Large intestine (tissue), 3 donors: ENCODE data around the gene CCR7. TPM values are rescaled to one million over a fixed set of nuclear protein-coding genes. Genes with fewer than 3 reads are reported as not detected.

Source experiments
- DNase-seq, 2 donors: peaks; one replicate each; pipeline versions ENCODE4 v3.0.0 to v3.0.0-alpha.2; 2013
- H3K27ac ChIP-seq: one replicate; pipeline ENCODE4 v1.5.1; 2013; ENCODE audit warnings: low read length
- H3K27me3 ChIP-seq: 2 replicates; pipeline ENCODE4 v1.6.1; 2013; ENCODE audit warnings: low read length; ENCODE audit not compliant: control insufficient read depth, insufficient read depth
- H3K36me3 ChIP-seq: 2 replicates; pipeline ENCODE4 v1.6.1; 2013; ENCODE audit warnings: low read length; ENCODE audit not compliant: control insufficient read depth, insufficient read depth
- H3K4me1 ChIP-seq: one replicate; pipeline ENCODE4 v1.6.1; 2013; ENCODE audit warnings: low read length; ENCODE audit not compliant: control insufficient read depth, insufficient read depth
- H3K4me3 ChIP-seq: one replicate; pipeline ENCODE4 v1.5.1; 2013; ENCODE audit warnings: low read length
- H3K9me3 ChIP-seq: one replicate; pipeline ENCODE4 v1.6.1; 2013; ENCODE audit warnings: mild to moderate bottlenecking, low read depth, low read length, moderate library complexity; ENCODE audit not compliant: control insufficient read depth
- WGBS: methylation state at CpG from one replicate; pipeline ENCODE4 v1.1.5; 2013; ENCODE audit warnings: low lambda C conversion rate; ENCODE audit not compliant: insufficient coverage; 5-methylcytosine and 5-hydroxymethylcytosine counted together
- polyA plus RNA-seq: library from polyadenylated mRNA; unstranded; fragments of 120-200 nt; gene quantifications from one replicate; pipeline ENCODE4 v1.2.1, GENCODE V29; 2013

Gene CCR7
- polyA plus RNA-seq, 1 donor = 0.64 TPM

- Histone ChIP-seq H3K27me3 (no peaks in the 10 kb centered on the region), H3K36me3 (no peaks in the 10 kb centered on the region), H3K4me3 (no peak overlapping the region), H3K9me3 (no peaks in the 10 kb centered on the region), H3K4me1 (no peaks in the 10 kb centered on the region), H3K27ac (no peak overlapping the region)
- no peak for DNase-seq
- WGBS = 38% methylated on average over 1 of the region's 10 CpGs
Measured at GRCh38 chr17:40606548-40607353, 41.5 kb upstream of the CCR7 start.

DNA sequence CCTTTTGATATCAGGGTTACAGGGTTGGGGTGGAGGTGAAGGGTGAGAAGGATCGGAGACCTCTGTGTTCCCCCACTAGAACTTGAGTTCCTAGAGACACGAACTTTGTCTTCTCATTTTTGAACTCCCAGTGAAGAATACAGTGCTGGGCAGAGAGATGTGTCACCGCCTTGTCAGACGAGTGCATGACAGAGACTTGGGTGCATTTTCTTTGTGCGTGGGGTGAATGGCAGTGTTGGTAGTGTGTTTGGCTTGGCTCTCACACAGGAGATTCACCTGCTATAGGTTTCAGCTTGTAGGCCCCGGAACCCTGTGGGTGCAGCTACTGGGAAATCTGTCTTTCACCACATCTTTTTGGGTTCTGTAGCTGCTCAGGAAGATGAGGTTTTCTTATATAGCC lies 40.0 kb upstream of the CCR7 start:
- no peak overlapping the region for H3K27ac ChIP-seq
- no peak for DNase-seq
- no peaks in the 10 kb centered on the region for H3K9me3 ChIP-seq
- no peaks in the 10 kb centered on the region for H3K36me3 ChIP-seq
- H3K27me3 ChIP-seq = no peaks in the 10 kb centered on the region
- H3K4me1 ChIP-seq = no peaks in the 10 kb centered on the region
- H3K4me3 ChIP-seq = no peak overlapping the region
- WGBS = no CpG with 5 or more reads among the region's 6 CpGs

DNA sequence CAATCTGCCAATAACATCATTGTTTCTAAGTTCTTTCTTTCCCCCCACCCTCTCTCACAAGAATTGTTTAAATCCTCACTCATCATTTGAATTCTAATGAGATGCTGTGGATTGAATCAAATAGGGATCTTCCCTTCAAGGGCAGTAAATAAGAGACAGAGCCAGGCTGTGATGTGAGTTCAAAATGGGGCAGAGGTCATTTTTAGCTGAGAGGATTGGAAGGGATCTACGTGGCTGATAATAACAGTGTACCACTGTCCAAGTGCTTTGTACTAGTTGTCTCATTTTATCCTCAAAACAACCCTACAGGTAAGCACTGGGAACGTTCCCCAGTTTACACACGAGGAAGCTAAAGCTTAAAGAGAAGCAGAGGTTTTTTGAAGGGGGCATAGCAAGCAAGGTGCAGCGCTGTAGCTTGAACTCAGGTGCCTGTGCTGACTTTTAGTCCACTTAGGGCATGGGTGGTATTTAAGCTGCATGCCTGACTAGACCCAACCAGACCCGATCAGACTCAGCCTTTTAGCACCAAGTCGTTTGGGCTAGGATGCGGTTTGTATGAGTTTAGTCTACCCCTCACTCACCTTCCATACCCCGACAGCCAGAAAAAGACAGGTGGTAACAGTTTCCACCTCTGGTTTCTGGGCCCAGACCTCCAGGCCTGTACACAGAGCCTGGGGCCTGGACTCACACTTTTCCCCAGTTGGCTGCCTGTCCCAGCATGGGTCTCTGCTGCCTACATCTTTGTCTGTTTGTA lies 39.2 kb upstream of the CCR7 start:
- Histone ChIP-seq H3K36me3 (no peaks in the 10 kb centered on the region), H3K4me1 (no peaks in the 10 kb centered on the region), H3K27me3 (no peaks in the 10 kb centered on the region), H3K9me3 (no peaks in the 10 kb centered on the region), H3K27ac (no peak overlapping the region), H3K4me3 (no peak overlapping the region)
- WGBS = no CpG with 5 or more reads among the region's 8 CpGs
- no peak for DNase-seq

DNA sequence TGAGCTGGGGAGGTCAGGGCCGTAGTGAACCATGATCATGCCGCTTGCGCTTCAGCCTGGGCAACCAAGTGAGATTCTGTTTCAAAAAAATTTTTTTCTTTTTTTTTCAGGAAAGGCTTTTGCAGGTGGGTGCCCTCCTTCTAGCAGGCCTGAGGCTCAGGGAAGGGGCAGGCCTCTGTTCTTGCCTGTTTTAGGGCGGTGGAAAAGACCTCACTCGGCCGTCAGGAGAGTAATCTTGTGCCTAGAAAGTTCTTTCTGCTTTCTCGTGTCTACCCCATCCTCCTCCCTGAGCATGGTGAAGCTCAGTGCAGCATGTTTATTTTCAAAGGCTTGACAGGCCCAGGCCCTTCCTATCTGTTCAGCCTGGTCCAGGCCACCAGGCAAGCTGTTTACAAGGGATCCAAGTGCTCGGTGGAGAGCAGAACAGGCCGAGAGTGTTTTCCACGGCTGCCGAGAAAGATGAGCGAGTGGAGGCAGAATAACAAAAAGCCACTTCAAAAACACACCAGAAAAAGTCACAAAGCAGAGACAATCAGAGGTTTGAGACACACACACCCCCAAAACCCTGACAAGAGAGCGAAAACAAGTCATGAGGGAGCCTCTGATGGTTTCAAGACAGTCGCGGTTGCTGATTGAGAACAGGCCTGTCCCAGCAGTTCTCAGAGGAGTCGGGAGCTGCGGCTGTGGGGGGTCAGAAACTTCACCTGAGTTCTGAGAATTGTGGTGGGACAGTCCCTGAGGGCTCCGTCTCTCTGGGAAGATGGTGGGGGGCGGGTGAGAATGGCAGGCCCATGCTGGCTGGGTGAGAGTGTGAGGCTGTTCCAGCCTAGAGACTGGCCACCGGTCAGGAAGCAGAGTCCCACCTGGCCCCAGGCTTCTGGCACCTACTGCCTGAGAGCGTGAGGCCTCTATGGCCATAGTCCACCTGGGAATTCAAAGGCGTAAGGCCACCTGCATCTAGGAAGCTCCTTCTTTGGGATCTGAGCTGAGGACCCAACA lies 37.5 kb upstream of the CCR7 start:
- no peak for DNase-seq
- H3K36me3 ChIP-seq = no peaks in the 10 kb centered on the region
- H3K27me3 ChIP-seq = no peaks in the 10 kb centered on the region
- H3K4me1 ChIP-seq = no peaks in the 10 kb centered on the region
- H3K27ac ChIP-seq = peak overlapping the region; percentile 4
- WGBS = no CpG with 5 or more reads among the region's 22 CpGs
- H3K4me3 ChIP-seq = no peak overlapping the region
- H3K9me3 ChIP-seq = no peaks in the 10 kb centered on the region

GRCh38 chr17:40600486-40601046 lies 35.3 kb upstream of the CCR7 start:
- Histone ChIP-seq H3K4me3 (no peak overlapping the region), H3K27ac (no peak overlapping the region), H3K4me1 (no peaks in the 10 kb centered on the region), H3K36me3 (no peaks in the 10 kb centered on the region), H3K27me3 (no peaks in the 10 kb centered on the region), H3K9me3 (no peaks in the 10 kb centered on the region)
- peak; percentile 23 to 53 for DNase-seq
- 60% methylated on average over 1 of the region's 8 CpGs for WGBS

GRCh38 chr17:40599468-40599763 lies 34.1 kb upstream of the CCR7 start:
- no CpG with 5 or more reads among the region's 7 CpGs for WGBS
- H3K27ac ChIP-seq = no peak overlapping the region
- H3K36me3 ChIP-seq = no peaks in the 10 kb centered on the region

DNA sequence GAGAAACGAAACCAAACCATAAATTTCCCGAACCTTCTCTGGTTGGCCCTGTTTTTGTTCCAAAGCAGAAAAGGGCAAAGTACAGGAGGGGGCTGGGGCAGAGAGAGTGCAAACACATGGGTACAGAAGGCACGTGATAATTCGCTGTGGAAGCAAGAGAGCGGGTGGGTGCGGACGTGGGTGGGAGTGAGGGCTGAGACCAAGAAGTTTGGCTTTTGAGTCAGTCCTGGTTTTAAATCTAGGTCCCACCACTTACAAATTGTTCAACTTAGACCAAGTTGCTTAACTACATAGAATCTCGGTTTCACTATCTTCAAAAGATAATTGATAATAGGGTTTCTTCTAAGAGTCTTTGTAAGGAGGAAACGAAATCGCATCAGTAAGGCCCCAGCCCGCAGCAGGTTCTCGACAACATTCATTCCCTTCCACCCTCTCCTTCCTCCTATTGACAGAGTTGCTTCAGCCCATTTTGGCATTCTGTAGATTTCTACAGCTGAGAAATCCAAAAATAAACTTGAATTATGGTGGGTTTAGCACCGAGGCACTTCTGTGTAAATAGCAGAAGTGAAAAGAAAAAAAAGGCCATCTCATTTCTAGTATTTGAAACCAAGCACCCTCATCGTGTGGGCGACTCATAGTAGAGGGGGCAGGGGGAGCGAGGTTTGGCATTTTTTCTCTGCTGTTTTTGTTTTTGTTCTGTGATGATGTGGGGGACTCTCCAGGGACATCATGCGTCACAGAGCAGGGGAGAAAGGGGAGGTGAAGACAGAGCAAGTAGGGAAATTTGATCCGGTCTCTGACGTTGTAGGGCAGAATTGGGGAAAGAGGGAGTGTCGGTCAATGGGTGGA lies 33.6 kb upstream of the CCR7 start:
- Histone ChIP-seq H3K4me3 (no peak overlapping the region), H3K36me3 (no peaks in the 10 kb centered on the region), H3K4me1 (no peaks in the 10 kb centered on the region), H3K27me3 (no peaks in the 10 kb centered on the region), H3K27ac (no peak overlapping the region), H3K9me3 (no peaks in the 10 kb centered on the region)
- WGBS = 37% methylated on average over 6 of the region's 20 CpGs
- DNase-seq = no peak

More at GRCh38 chr17:40599468-40599763, 34.1 kb upstream of the CCR7 start:
- no peak overlapping the region for H3K4me3 ChIP-seq
- H3K9me3 ChIP-seq = no peaks in the 10 kb centered on the region
- H3K4me1 ChIP-seq = no peaks in the 10 kb centered on the region
- no peak for DNase-seq
- H3K27me3 ChIP-seq = no peaks in the 10 kb centered on the region

- H3K36me3 ChIP-seq = no peaks in the 10 kb centered on the region
- H3K27me3 ChIP-seq = no peaks in the 10 kb centered on the region
- no peaks in the 10 kb centered on the region for H3K4me1 ChIP-seq
- H3K4me3 ChIP-seq = no peak overlapping the region
- WGBS = no CpG with 5 or more reads among the region's 5 CpGs
- no peak for DNase-seq
- H3K27ac ChIP-seq = no peak overlapping the region
- H3K9me3 ChIP-seq = no peaks in the 10 kb centered on the region
Measured at GRCh38 chr17:40598301-40598618, 33.0 kb upstream of the CCR7 start.

- Histone ChIP-seq H3K4me3 (no peak overlapping the region), H3K4me1 (no peaks in the 10 kb centered on the region), H3K36me3 (no peaks in the 10 kb centered on the region), H3K27ac (no peak overlapping the region), H3K27me3 (no peaks in the 10 kb centered on the region), H3K9me3 (no peaks in the 10 kb centered on the region)
- no CpG with 5 or more reads among the region's 9 CpGs for WGBS
- DNase-seq = no peak
Measured at GRCh38 chr17:40597556-40598300, 32.5 kb upstream of the CCR7 start.
